Stimulated activated CD8-positive, alpha-beta memory T cell treated with anti-CD3 and anti-CD28 coated beads, Interleukin-4, amount 100 ng/mL, for 4 hours (primary cell): ENCODE measurements around the gene SELENOS.
"Not testable (repeated sequence)": the region's sequence is repeated elsewhere in the genome, so short reads cannot be mapped to it uniquely, and the experiment has no call there.

Experiments used
- DNase-seq, 2 donors: peaks; one replicate each; pipeline ENCODE4 v3.0.0-alpha.2; 2020; ENCODE audit warnings: low read depth in 2 of 2, low spot score in 1 of 2

SELENOS gene

DNA sequence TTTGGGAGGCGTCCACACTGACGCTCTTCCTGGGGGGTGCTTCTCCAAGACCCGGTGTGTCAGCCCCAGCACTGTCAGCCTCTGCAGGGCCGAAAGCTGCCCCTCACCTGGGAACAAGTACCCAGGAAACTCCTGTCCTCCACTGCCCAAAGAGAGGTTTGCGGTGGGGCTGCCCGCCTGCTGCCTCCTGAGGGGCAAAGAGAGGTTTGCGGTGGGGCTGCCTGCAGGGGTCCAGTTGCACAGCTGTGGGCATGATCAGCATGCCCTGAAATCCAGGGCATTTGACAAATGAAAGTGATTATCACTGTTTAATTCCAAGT lies 32.8 kb upstream of the SELENOS start:
- no peak for DNase-seq

DNA sequence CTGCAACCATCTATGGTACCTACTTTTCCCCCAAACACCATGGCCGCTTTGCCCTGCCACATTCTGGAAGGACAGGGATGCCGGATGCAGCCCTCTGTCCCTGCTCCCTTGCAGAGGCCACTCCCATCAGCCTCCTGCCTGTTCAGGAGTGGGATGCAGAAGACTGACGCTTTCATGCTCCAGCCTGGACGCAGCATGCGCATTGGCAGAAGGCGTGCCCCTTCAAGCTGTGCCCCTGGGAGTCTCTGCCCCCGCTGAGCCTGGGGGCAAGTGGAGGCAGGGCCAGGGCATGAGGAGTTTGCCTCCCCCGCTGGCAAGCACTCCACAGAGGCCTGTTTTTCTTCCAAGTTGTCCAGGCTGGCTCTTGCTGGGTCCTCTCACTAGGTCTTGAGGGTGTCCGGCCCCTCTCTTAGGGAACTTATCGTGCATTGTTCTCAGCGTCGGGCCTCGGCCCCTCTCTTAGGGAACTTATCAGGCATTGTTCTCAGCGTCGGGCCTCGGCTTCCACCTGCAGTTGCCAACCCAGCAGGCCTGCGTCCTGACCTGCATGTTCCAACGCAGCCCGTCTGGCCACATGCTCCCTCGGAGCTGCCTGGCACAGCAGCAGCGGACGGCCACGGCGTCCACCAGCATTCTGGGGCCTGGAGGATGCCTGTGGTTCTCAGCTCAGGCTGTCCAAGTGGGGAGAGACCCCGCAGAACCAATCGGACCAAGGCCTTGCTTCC lies 32.3 kb upstream of the SELENOS start:
- no peak for DNase-seq

DNA sequence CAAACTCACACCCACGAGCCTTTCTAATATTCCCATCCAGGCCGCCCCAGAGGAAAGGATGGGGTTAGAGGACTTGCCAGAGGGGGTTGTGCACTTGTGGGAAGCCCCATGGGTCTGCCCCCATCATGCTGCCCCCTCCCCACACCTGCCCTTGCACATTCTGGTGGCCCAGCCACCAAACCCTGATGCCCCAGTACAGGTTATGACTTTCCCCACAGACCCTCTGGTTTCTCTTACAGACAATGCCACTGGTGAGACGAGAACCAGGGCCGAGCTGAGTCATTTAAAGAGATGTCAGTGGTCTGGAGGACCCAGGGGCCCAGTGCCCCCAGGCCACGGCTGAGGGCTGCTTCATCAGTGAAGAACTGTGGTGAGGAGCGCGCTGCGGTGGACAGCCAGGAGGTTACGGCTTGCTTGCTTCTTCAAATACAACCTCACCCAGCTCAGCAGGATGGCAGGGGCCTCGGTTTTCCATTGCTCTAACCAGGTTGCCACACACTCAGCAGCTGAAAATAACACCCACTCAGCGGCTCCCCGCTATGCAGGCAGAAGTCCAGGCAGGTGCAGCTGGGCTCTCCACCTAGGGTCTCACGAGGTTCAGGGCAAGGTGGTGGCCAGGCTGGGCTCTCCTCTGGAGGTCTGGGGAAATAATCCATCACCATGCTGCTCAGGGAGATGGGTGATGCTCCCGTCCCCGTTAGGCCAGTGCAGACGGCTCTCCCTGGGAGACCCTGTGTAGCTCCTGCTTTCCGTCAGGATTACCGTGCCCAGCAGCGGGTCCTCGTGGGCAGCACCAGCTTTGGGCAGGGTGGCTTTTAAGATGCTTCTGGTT lies 31.5 kb upstream of the SELENOS start:
- DNase-seq, result no peak

DNA sequence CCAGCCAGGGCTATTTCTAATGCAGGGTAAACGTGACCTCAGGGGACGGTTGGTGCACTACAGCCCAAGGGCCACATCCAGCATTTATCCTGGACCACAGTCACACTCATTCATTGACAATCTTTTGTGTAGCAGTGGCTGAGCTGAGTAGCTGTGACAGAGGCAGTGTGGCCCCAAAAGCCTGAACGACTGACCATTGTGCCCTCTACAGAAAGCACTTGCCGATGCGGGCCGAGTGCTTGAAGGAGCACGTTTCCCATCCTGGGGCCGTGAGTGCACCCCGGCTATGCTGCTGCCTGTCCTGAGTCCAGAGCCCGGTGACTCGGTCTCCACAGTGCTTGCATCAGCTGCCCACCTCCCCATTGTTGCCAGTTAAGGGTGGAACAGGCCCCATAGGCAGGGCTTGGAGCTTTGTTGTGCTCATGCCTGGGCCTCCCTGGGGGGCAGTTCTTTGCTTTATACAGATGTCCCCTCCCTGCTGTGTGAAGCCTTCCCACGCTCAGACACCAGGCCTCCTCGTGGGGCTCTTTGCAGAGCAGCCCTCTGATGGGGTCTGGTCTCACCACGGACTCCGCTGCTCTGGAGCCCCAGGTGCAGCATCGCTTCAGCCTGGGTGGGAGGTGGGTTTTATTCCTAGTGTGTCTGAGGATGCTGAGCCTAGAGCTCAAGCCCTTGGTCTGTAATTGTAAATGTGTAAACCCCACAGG lies 30.8 kb upstream of the SELENOS start:
- DNase-seq, result no peak

DNA sequence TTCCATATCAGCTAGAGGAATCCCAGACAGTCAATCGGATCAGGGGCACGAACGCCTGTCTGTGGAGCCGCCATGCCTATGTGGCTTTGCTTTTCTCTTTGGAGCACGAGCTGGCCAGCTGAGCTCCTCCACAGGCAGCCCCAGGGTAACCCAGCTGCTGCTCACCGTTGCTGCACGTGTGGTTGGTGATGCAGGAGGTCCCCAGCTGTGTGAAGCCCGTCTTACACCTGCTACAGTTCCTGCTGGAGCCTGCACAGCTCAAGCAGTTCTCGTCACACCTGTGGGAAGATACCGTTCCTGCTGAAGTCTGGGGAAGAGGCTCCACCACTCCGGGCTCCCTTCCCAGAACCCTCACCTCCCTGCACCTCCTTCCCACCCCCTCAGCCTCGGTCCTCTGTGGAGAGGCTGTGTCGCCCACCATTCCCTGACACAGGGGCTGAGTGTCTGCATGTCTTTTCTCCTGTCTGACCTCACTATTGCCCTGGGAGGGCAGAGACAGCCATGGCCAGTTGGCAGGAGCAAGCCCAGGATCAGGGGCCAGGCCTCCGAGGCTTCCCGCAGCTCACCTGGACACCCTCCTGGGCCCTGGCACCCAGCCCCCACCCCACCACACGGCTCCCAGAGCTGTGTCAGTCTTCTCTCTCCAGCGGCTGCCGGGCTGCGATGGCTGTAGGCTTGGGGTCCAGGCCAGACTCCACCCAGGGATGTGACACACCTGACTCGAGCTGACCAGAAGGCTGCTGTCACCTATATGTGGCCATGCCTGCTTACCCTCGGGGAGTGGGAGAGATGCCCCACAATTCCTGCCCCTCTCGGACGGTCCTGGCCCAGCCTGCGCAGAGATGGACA lies 30.0 kb upstream of the SELENOS start:
- DNase-seq, result no peak

DNA sequence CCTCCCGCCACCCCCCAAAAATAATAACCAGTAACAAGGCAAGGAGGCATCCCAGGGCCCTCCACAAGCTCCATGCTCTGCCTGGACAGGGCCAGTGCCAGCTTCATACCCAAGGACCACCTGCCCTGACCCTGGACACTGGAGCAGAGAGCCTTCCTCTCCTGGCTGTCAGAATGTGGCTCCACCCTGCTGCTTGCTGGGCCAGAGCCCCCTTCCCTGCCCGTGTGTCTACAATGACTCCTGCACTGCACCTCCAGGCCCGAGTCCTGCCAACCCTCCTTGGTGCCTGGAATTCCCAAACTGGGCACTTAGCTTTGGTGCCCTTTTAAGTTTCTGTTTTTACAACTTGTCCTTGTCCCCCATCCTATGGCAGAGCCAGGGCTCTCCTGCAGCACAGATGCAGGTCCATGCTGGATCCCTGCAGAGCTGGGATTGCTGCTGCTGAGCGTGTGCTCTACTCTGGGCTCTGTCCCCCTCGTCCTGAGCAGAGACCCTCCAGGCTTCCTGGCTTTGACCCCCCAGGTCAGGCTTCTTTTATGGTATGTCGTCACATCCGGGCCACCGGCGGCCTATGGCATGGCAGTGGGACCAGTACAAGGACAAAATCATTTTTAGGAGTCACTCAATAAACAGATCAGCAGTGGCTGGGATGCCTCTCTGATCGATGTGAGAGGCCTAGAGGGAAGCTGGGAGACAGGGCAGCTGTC lies 29.2 kb upstream of the SELENOS start:
- no peak for DNase-seq

DNA sequence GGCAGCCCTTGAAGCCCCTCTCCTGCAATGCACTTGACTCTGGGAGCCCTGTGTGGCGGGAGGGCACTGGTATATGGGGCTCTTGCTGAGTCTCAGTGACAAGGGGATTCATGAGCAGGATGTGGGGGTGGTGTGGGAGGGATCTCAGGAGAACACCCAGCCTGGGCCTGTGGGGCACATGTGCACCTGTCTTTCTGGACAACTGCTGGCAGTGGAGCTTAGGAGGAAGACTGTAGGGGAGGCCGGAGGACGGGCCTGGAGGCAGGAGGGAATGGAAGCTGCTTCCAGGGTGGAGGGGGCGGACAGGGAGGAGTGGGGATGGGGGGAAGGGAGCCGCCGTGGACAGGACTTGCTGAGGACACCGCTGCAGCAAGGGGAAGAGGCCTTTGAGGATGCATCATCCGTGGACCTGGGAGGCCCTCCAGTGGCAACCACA lies 28.6 kb upstream of the SELENOS start:
- no peak for DNase-seq

DNA sequence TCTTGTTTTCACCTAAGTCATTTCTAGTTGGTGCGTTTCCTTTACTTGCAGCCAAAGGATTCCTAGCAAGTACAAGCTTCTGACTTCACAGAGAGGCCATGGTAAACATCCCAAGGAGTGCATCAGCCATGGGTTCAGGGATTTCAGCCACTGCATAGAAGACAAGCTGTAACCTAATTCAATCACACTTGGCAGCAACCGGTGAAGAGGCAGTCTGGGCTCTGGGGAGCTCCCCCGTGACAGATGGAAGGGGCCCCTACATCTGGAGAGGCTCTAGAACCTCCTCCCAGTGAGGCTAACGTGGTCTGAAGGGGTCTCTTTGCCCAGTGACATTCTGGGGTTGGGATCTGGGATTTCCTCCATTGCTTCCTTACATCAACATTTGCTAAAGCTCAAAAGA lies 26.1 kb upstream of the SELENOS start:
- no peak for DNase-seq

DNA sequence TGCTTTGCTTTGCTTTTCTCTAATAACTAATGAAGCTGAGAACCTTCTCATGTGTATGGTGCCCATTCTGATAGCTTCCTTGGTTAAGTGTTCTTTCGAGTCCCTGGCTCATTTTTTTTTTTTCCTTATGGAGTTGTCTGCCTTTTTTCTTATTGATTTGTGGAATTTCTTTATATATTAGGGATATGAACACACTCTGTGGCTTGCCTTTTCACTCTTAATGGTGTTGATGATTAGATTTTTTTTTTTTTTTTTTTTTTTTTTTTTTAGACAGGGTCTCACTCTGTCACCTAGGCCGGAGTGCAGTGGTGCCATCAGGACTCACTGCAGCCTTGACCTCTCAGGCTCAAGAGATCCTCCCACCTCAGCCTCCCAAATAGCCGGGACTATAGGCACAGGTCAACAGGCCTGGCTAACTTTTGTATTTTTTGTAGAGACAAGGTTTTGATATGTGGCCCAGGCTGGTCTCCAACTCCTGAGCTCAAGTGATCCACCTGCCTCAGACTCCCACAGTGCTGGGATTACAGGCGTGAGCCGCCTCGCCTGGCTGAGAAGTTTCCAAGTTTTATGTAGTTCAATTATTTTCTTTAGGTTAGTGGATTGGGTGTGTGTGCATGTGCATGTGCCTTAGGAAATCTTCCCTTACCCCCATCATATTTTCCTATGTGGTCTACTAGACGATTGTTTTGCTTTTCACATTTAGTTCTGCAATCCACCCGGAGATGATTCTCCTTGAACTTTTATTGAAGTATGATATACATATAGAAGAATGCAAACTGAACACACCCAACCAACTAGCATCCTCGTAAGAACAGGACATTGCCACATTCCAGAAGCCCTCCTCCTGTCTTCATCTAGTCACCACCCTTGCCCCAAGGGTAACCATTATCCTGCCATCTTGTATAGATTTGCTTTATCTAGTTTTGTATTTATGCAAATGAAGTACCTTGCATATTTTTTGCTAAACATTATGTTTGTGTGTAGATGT lies 19.4 kb upstream of the SELENOS start:
- no peak for DNase-seq

DNA sequence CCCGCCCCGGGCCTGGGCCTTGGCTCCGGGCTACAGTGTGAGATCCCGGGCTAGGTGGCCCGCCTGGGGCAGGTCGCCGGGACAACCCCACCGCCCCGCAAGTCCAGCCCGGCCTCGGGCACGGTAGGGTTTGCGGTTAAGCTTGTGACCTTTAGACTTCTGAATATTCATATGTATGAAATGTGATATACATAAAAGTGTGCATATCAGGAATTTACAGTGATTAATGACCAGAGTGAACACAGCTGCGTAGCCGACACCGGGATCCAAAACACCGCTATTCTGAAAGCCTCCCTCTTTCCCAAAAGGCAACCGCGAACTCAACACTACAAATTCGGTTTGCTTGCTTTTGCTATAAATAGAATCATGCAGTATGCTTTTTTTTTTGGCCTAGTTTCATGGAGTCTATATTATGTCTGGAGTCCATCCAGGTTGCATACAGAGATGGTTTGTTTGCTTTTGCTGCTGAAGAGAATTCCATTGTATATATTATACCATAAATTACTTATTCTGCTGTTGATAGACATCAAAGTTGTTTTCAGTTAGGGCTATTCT lies 18.4 kb upstream of the SELENOS start:
- no peak for DNase-seq

DNA sequence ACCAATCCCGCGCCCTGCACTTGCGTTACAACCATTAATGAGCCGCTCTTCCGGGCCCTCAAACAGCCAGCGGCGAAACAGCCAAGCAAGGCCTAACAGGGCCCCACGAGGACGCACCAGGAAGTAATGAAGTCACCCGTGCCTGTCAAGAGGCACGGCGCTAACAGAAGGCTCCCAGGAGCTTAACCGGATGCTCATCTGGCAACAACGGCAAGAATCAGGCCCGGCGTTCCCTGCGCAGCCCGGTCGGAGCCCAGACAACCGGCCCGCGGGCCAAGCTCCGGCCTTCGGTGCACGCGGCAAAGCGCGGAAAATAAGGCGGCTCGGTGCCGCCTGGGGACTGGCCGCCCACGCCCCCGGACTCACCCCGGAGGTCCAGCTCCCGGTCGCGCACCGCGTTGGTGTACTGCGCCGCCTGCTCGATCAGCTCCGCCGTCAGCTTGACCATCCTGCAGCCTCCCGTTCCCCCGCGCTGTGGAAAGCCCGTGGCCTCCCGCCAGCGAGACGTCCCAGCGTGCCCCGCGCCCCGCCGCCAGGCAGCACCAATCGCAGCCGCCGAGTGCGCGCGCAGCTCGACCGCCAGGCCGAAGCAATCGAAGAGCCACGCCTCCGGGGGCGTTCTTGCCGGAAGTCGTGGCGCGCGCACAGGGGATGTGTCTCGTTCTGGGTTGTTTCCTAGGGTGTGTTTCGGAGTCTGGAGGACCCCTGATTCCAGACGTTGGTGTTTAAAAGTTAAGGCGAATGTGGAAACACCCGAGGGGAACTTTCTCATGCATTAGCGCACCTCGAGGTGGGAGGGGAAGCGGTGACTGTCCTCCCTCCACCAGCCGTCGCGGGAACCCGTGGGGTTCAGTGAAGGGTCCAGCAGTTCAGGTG lies 17.7 kb upstream of the SELENOS start, which contains the start of gene SNRPA1:
Gene SNRPA1 (minus strand): TSS at position 518 of the 876 bp plus-strand sequence. CDS start 70 bp downstream, at position 448.
- DNase-seq, result peak; percentile 94

DNA sequence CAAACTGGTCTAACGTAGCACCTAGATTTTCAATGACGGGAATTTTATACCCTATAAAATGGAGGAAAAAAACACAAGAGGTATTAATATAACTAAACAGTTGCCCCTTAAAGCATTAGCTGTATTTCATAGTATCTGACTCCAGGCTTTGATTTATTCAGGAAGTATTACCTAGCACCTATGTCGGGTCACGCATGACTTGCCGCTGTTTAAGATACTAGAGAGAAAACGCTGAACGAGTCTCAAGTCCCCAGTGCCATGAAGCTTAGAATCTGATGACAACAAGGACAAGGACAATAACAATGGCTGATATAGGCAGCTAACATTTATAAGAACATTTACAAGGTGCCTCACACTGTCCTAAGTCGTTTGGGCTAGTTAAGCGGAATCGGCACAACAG lies 15.8 kb upstream of the SELENOS start:
- no peak for DNase-seq

DNA sequence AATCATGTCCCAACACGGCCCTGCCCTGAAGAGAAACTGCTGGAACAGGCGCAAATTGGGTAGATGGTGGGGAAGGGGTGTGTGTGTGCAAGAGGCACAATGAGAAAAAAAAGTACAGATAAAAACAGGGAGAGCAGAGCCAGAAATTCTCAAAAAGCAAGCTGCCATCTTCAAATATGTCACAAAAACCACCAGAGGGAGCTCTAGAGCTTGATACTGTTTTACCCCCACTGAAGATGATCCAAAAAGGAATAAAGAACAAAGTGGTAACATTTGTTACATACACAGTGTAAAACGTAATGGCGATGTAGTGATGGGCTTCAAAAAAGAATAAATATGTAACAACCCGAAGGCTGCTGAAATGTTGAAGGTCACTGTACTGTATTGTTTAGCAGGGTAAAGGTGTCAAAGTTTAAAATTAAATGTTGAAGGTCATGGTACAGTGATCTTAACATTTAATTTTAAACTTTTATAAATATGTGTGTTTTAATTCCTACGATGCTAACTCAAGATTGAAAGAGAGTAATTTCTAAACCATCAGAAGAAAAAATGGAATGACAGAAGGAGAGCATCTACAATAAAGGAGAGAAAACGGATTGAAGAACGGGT lies 11.7 kb upstream of the SELENOS start:
- no peak for DNase-seq

DNA sequence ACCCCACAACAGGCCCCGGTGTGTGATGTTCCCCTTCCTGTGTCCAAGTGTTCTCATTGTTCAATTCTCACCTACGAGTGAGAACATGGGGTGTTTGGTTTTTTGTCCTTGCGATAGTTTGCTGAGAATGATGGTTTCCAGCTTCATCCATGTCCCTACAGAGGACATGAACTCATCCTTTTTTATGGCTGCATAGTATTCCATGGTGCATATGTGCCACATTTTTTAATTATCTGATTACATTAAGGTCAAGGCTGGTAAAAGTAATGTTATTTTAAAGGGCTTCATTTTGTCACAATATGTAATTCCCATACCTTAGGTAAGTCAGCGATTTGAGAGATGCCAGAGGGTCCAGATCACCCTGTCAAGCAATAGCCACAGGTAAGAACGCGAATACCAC lies 10.1 kb upstream of the SELENOS start:
- DNase-seq, result not testable (repeated sequence)

DNA sequence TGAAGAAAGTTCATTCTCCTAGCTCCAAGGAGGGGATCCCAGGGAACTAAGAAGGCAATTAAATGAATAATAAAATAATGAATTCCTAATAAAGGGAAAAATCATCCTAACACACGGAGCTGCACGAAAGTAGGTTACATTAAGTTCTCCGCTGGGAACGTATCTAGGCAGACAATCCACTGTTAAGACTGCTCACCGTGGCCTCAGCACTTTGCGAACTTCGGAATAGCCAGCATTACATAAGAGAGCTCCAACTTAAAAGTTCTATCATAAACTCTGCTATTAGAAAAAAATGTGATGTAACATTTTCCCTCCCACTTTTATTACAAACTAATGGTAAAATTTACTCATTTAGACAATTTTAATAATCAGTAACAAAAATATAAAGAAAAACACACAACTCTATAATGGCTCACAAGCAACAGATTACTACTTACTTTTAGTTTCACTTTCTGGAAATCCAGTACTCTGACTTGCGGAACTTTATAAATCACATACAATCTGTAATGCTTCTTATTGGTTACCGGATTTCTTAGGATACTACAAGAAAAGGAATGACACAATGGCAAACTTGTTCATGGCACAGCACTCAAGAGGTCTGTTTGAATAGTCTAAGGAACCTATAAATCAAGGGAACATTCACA lies 9.3 kb upstream of the SELENOS start:
- DNase-seq, result no peak

DNA sequence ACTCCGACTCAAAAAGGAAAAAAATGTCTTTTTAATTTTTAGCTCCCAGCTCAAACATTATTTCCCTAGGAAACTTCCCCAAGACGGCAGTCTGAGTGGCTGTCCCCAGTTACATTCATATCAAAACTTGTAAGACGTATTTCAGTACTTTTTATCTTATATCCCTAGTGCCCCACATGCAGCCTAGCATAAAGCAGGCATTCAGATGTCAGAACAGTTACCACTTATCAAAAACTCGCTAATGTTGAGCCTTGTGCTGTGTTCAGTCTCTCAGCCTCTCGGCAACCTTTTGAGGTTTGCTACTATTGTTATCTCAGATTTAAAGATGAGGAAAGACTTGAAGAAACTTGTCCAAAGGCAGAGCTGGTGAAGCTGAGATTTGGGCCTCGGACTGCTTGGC lies 6.6 kb upstream of the SELENOS start:
- no peak for DNase-seq

DNA sequence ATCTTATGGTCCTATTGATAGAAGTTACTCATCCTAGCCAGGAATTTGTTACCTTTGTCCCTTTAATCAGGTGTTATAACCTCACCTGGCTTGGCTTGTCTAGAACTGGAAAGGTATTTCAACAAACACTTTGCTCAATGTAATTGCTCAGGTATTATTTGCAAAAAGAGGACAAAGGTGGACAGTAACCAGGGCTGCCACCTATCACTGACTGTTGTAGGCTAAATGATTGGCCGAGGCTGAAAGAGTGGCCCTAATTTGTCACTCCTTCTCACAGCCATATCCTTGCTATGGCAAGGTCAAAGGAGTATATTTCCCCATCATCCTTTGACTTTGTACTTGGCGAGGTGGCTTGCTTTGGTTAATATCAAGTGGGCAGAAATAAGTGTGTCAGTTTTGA lies 2.7 kb upstream of the SELENOS start:
- no peak for DNase-seq
